H1 (cell line): ENCODE results near the gene KLHL29.

Source experiments
- CHD1 ChIP-seq: IDR thresholded peaks from 2 replicates; pipeline ENCODE4 v1.6.1; 2012; ENCODE audit warnings: low read depth, low read length, improper control_type of control experiment
- CTCF ChIP-seq, 3 experiments: IDR thresholded peaks; 1 replicate in 2 of 3; 2 replicates in 1 of 3; pipeline versions ENCODE4 v1.5.1 to v1.6.1; 2011; ENCODE audit warnings: low read length in 3 of 3, mild to moderate bottlenecking in 3 of 3, inconsistent platforms in 2 of 3, low read depth in 1 of 3, moderate library complexity in 1 of 3; ENCODE audit not compliant: insufficient read depth in 1 of 3; ENCODE audit errors: control extremely low read depth in 1 of 3
- EZH2 ChIP-seq: fragments of 200-600 bp; sonication (generic); IDR thresholded peaks from 2 replicates; pipeline ENCODE4 v1.7.1; 2012; ENCODE audit warnings: low read depth, mild to moderate bottlenecking, moderate library complexity, low read length, inconsistent platforms; ENCODE audit not compliant: severe bottlenecking
- KDM1A ChIP-seq: fragments of 200-600, 300-600 bp; sonication (generic); IDR thresholded peaks from 2 replicates; pipeline ENCODE4 v1.7.1; 2016; ENCODE audit warnings: mild to moderate bottlenecking, low read length, borderline replicate concordance
- POLR2A ChIP-seq, 2 experiments: IDR thresholded peaks; 1 replicate in 1 of 2; 2 replicates in 1 of 2; pipeline ENCODE4 v1.6.1; 2011; ENCODE audit warnings: low read depth in 2 of 2, low read length in 2 of 2, mild to moderate bottlenecking in 2 of 2; ENCODE audit errors: control extremely low read depth in 1 of 2
- RAD21 ChIP-seq, 2 experiments: IDR thresholded peaks in 1 of 2; conservative IDR thresholded peaks in 1 of 2; 2 replicates each; pipeline ENCODE4 v1.6.1; 2011; ENCODE audit warnings: low read depth in 2 of 2, low read length in 2 of 2, improper control_type of control experiment in 1 of 2, inconsistent platforms in 1 of 2, mild to moderate bottlenecking in 1 of 2, moderate library complexity in 1 of 2
- RBBP5 ChIP-seq: IDR thresholded peaks from 2 replicates; pipeline ENCODE4 v1.7.1; 2012; ENCODE audit warnings: low read depth, mild to moderate bottlenecking, inconsistent platforms, low read length, moderate library complexity, borderline replicate concordance
- RNF2 ChIP-seq: fragments of 200-900, 300-1000 bp; sonication (generic); IDR thresholded peaks from 2 replicates; pipeline ENCODE4 v1.7.1; 2016; ENCODE audit warnings: borderline replicate concordance, low read depth, mild to moderate bottlenecking, antibody characterized with exemption, low read length; ENCODE audit not compliant: poor library complexity, severe bottlenecking; ENCODE audit errors: missing control alignments
- SIX5 ChIP-seq: IDR thresholded peaks from 2 replicates; pipeline ENCODE4 v1.6.1; 2011; ENCODE audit warnings: mild to moderate bottlenecking, low read depth, low read length
- SRF ChIP-seq: IDR thresholded peaks from 2 replicates; pipeline ENCODE4 v1.6.1; 2011; ENCODE audit warnings: mild to moderate bottlenecking, low read depth, low read length, moderate library complexity
- TBP ChIP-seq: IDR thresholded peaks from 2 replicates; pipeline ENCODE4 v1.6.1; 2011; ENCODE audit warnings: low read depth, low read length, improper control_type of control experiment

- no peak for TF ChIP-seq CTCF (IDR thresholded peaks at IDR 0.05; ENCODE audit: control extremely low read depth in 1 of 3, insufficient read depth in 1 of 3, low read depth in 1 of 3, low read length in 3 of 3)
- TF ChIP-seq CHD1, result no peak
- TF ChIP-seq POLR2A (IDR thresholded peaks at IDR 0.05; ENCODE audit: control extremely low read depth in 1 of 2, low read depth in 2 of 2, low read length in 2 of 2), result no peak
- TF ChIP-seq RAD21 (IDR thresholded peaks at IDR 0.05 in 1 of 2, conservative IDR thresholded peaks at IDR 0.05 in 1 of 2; ENCODE audit: low read depth in 2 of 2, low read length in 2 of 2), result no peak
- TF ChIP-seq TBP, result no peak
- no peak for TF ChIP-seq EZH2
- no peak for TF ChIP-seq SRF
- TF ChIP-seq KDM1A, result no peak
- no peak for TF ChIP-seq SIX5
- no peak for TF ChIP-seq RNF2
- TF ChIP-seq RBBP5, result no peak
Measured at GRCh38 chr2:23367760-23368159, 17.2 kb upstream of the KLHL29 start.
